ENCODE results near the gene EPB41L4B. TPM values are rescaled to one million over a fixed set of nuclear protein-coding genes. Genes with fewer than 3 reads are reported as not detected.

The EPB41L4B gene
- total and polyA plus RNA-seq, 2 experiments from 2014 or later = 11.0 to 32.2 TPM

GRCh38 chr9:109282302-109282701 lies 38.6 kb downstream of the EPB41L4B start:
- H3K9me3 Mint-ChIP-seq = no peaks in the 10 kb centered on the region
- H3K4me1 ChIP-seq (ENCODE audit: insufficient read depth) = peaks cover 4% of the 10 kb centered on the region; the same call in 1 of the 2 replicates
- H3K4me2 ChIP-seq = no peak overlapping the region
- DNase-seq (ENCODE audit: low spot score) = no peak
- H3K36me3 ChIP-seq (ENCODE audit: insufficient read depth) = no peaks in the 10 kb centered on the region
- no peaks in the 10 kb centered on the region for H3F3A ChIP-seq (replicated peaks; ENCODE audit: low read depth)
- peaks cover 18% of the 10 kb centered on the region for H4K20me1 ChIP-seq (replicated peaks; ENCODE audit: insufficient read depth)
- no peaks in the 10 kb centered on the region for H3K9me2 ChIP-seq (ENCODE audit: insufficient read depth)
- peaks cover 5% of the 10 kb centered on the region; the same call in 2 of the 3 replicates for H3K36me3 Mint-ChIP-seq (ENCODE audit: low read depth)
- H2AFZ ChIP-seq = no peak overlapping the region
- H3K4me3 ChIP-seq = no peak overlapping the region
- no peak overlapping the region for H3K4me3 Mint-ChIP-seq
- TF ChIP-seq ZNF331 (CRISPR knock-in tag; IDR thresholded peaks at IDR 0.05; ENCODE audit: low read depth) (no peak), EZH2phosphoT487 (IDR thresholded peaks at IDR 0.05; ENCODE audit: unreplicated experiment) (no peak), ETS1 (IDR thresholded peaks at IDR 0.05) (no peak), ZNF462 (CRISPR knock-in tag; IDR thresholded peaks at IDR 0.05) (no peak), NANOG (IDR thresholded peaks at IDR 0.05; ENCODE audit: borderline replicate concordance) (no peak), ZNF114 (CRISPR knock-in tag; IDR thresholded peaks at IDR 0.05) (no peak), EZH2 (IDR thresholded peaks at IDR 0.05; ENCODE audit: low read depth, unreplicated experiment) (no peak), STAT1 (IDR thresholded peaks at IDR 0.05; ENCODE audit: unreplicated experiment) (no peak), POLR2AphosphoS5 (IDR thresholded peaks at IDR 0.05; ENCODE audit: low read depth) (no peak), REST (IDR thresholded peaks at IDR 0.05; ENCODE audit: unreplicated experiment) (no peak), JUNB (IDR thresholded peaks at IDR 0.05; ENCODE audit: unreplicated experiment) (no peak), CTCF (conservative IDR thresholded peaks at IDR 0.05; ENCODE audit: low read depth in 2 of 2) (no peak), CREB1 (CRISPR knock-in tag; IDR thresholded peaks at IDR 0.05; ENCODE audit: low read depth) (no peak)
- no peaks in the 10 kb centered on the region for H3K27me3 ChIP-seq (ENCODE audit: insufficient read depth)
- H3K79me2 ChIP-seq (replicated peaks; ENCODE audit: insufficient read depth) = peaks cover 83% of the 10 kb centered on the region
- H3K27ac ChIP-seq (ENCODE audit: low read depth) = no peak overlapping the region
- no peak for ATAC-seq
- peaks cover 12% of the 10 kb centered on the region for H3K4me1 Mint-ChIP-seq
- peaks cover 8% of the 10 kb centered on the region for H3K27me3 Mint-ChIP-seq (ENCODE audit: insufficient read depth, low read depth, poor library complexity)
- H3K27ac Mint-ChIP-seq = no peak overlapping the region
